PC-3 (cell line): ENCODE results near the gene PLVAP. TPM values are rescaled to one million over a fixed set of nuclear protein-coding genes. Genes with fewer than 3 reads are reported as not detected.

Experiments
- ATAC-seq: fragments of 200-7000 bp; cut with Tn5 transposase; 2 replicates; pipeline ENCODE4 v1.9.1; 2020; ENCODE audit warnings: mild to moderate bottlenecking, moderate library complexity
- Bru-seq: library from RNA; stranded (reverse); fragments of 400-500 nt; gene quantifications from one replicate; lab custom pipeline; 2021; lab: Mats Ljungman, UMichigan
- BruChase-seq, 2 experiments: library from RNA; stranded (reverse); fragments of 400-500 nt; gene quantifications; one replicate each; lab custom pipeline; 2021; lab: Mats Ljungman, UMichigan
- BruUV-seq: library from RNA; stranded (reverse); fragments of 400-500 nt; replicated peaks from 2 replicates; lab custom pipeline; 2021; lab: Mats Ljungman, UMichigan
- CTCF ChIA-PET: fragments of 300-600 bp; sonication (Branson Sonifier 250); formaldehyde crosslinking; loops from one replicate; lab custom pipeline; 2022; ENCODE audit warnings: antibody characterized with exemption; lab: Charles Lee
- POLR2A ChIA-PET: fragments of 300-600 bp; sonication (Branson Sonifier 250); formaldehyde crosslinking; loops from one replicate; lab custom pipeline; 2022; ENCODE audit warnings: antibody characterized with exemption; ENCODE audit not compliant: unreplicated experiment; lab: Charles Lee
- DNase-seq: peaks from one replicate; pipeline ENCODE4 v3.0.0-alpha.2; 2015
- H2AFZ ChIP-seq: fragments of 300-600 bp; sonication (generic); 2 replicates; pipeline ENCODE4 v1.6.0; 2016; ENCODE audit warnings: antibody characterized with exemption, low read length
- H3F3A ChIP-seq: fragments of 300-600 bp; sonication (generic); one replicate; pipeline ENCODE4 v1.6.0; 2017; ENCODE audit warnings: antibody characterized with exemption, low read length, control low read depth, mild to moderate bottlenecking; ENCODE audit not compliant: unreplicated experiment
- H3K27ac ChIP-seq: fragments of 300-600 bp; sonication (generic); 2 replicates; pipeline ENCODE4 v1.5.1; 2016; ENCODE audit warnings: mild to moderate bottlenecking, low read length
- H3K27me3 ChIP-seq: fragments of 300-600 bp; sonication (generic); 2 replicates; pipeline ENCODE4 v1.6.1; 2016; ENCODE audit warnings: low read length, mixed read lengths
- H3K36me3 ChIP-seq: fragments of 300-600 bp; sonication (generic); 2 replicates; pipeline ENCODE4 v1.6.1; 2016; ENCODE audit warnings: low read depth, mixed run types, low read length, mixed read lengths
- H3K4me1 ChIP-seq: fragments of 300-600 bp; sonication (generic); 2 replicates; pipeline ENCODE4 v1.5.1; 2016; ENCODE audit warnings: low read length; ENCODE audit not compliant: insufficient read depth
- H3K4me2 ChIP-seq: fragments of 300-600 bp; sonication (generic); 2 replicates; pipeline ENCODE4 v1.6.0; 2016; ENCODE audit warnings: low read length
- H3K4me3 ChIP-seq: fragments of 300-600 bp; sonication (generic); 2 replicates; pipeline ENCODE4 v1.5.1; 2016; ENCODE audit warnings: mild to moderate bottlenecking, low read length, mixed read lengths
- H3K79me2 ChIP-seq: fragments of 300-600 bp; sonication (generic); 2 replicates; pipeline ENCODE4 v1.6.1; 2017; ENCODE audit warnings: low read length, mixed read lengths
- H3K9ac ChIP-seq: fragments of 300-600 bp; sonication (generic); 2 replicates; pipeline ENCODE4 v1.6.0; 2016; ENCODE audit warnings: mild to moderate bottlenecking, low read length
- H3K9me2 ChIP-seq: fragments of 300-600 bp; sonication (generic); replicated peaks from 2 replicates; pipeline ENCODE4 v1.6.1; 2016; ENCODE audit warnings: mixed run types, low read length, mixed read lengths
- H3K9me3 ChIP-seq: fragments of 300-600 bp; sonication (generic); 2 replicates; pipeline ENCODE4 v1.6.1; 2016; ENCODE audit warnings: low read length, mixed read lengths
- H4K20me1 ChIP-seq: fragments of 300-600 bp; sonication (generic); 2 replicates; pipeline ENCODE4 v1.6.1; 2016; ENCODE audit warnings: low read length, mixed read lengths
- CTCF ChIP-seq: fragments of 300-600 bp; sonication (generic); conservative IDR thresholded peaks from 2 replicates; pipeline ENCODE4 v1.5.1; 2017; ENCODE audit warnings: antibody characterized with exemption, low read depth, mild to moderate bottlenecking, low read length
- EZH2 ChIP-seq: fragments of 300-600 bp; sonication (generic); IDR thresholded peaks from one replicate; pipeline ENCODE4 v1.6.1; 2017; ENCODE audit warnings: antibody characterized with exemption, mild to moderate bottlenecking, low read length; ENCODE audit not compliant: unreplicated experiment
- EZH2phosphoT487 ChIP-seq: fragments of 300-600 bp; sonication (generic); IDR thresholded peaks from 2 replicates; pipeline ENCODE4 v1.6.1; 2018; ENCODE audit warnings: mild to moderate bottlenecking, antibody characterized with exemption, low read length, borderline replicate concordance
- intact Hi-C: fragments of 100-400 bp; cut with micrococcal nuclease; formaldehyde crosslinking; loops from 2 replicates; pipeline ENCODE4 v1.9.0; 2023
- long read RNA-seq: library from polyadenylated mRNA; unstranded; transcript quantifications from one replicate; pipeline ENCODE4 v2.0.0, GENCODE V29; 2021; ENCODE audit not compliant: unreplicated experiment
- total RNA-seq: library from RNA; depleted of rRNA; stranded (reverse); fragments of >200 nt; gene quantifications from 2 replicates; pipeline ENCODE4 v1.2.3, GENCODE V29; 2014; rRNA removed

PLVAP gene
- total RNA-seq (not detected in 2 replicates), Bru-seq, nascent RNA (not detected), BruChase-seq, experiment 1, labeled RNA remaining after a 6-hour chase (percentile 3 among the genes with signal in this experiment), BruChase-seq, experiment 2, labeled RNA remaining after a 2-hour chase (percentile 3 among the genes with signal in this experiment)
- long read RNA-seq = 0 reads

- Histone ChIP-seq H4K20me1 (no peaks in the 10 kb centered on the region), H3K36me3 (no peaks in the 10 kb centered on the region), H2AFZ (no peak within 1 kb of the TSS), H3K4me1 (no peaks in the 10 kb centered on the region), H3K27me3 (no peaks in the 10 kb centered on the region), H3F3A (no peaks in the 10 kb centered on the region), H3K79me2 (no peaks in the 10 kb centered on the region), H3K9me2 (no peaks in the 10 kb centered on the region), H3K9ac (no peak within 1 kb of the TSS), H3K27ac (no peak within 1 kb of the TSS), H3K4me3 (no peak within 1 kb of the TSS), H3K9me3 (no peaks in the 10 kb centered on the region), H3K4me2 (no peak within 1 kb of the TSS)
- no peak for DNase-seq
- intact Hi-C loops = no loop called here
- BruUV-seq = no TSS peak
- CTCF ChIA-PET = no interaction called here
- no peak for ATAC-seq
- POLR2A ChIA-PET = no interaction called here
- TF ChIP-seq EZH2 (no peak), CTCF (no peak), EZH2phosphoT487 (no peak)
Measured at GRCh38 chr19:17376935-17377600, at the start of gene PLVAP. Gene PLVAP (minus strand): TSS chr19:17377342. CDS start chr19:17377288, 54 bp downstream.

- Histone ChIP-seq H4K20me1 (no peaks in the 10 kb centered on the region), H3K4me1 (0 out of 2 replicates have a peak, but pooled peaks cover 7% of the 10 kb centered on the region), H3K4me3 (no peak overlapping the region), H3F3A (no peaks in the 10 kb centered on the region), H3K27me3 (no peaks in the 10 kb centered on the region), H3K9me3 (no peaks in the 10 kb centered on the region), H3K27ac (no peak overlapping the region), H3K9ac (no peak overlapping the region), H3K4me2 (no peak overlapping the region), H3K9me2 (no peaks in the 10 kb centered on the region), H2AFZ (no peak overlapping the region), H3K79me2 (peaks cover 7% of the 10 kb centered on the region; the same call in 1 of the 2 replicates), H3K36me3 (no peaks in the 10 kb centered on the region)
- ATAC-seq = peak; percentile 44
- no TSS peak for BruUV-seq
- intact Hi-C loops = loop anchor here (5.0 kb wide), 1 partner anchor 42 kb away; no protein-coding TSS in a partner anchor
- CTCF ChIA-PET = no interaction called here
- peak; percentile 25 for DNase-seq
- TF ChIP-seq CTCF (peak; percentile 54), EZH2 (no peak), EZH2phosphoT487 (no peak)
- POLR2A ChIA-PET = no interaction called here
Measured at GRCh38 chr19:17424743-17425365, 47.7 kb upstream of the PLVAP start.
